Tibial nerve (tissue), 4 donors: ENCODE data around the gene ZNF474.

ENCODE experiments used
- CTCF ChIP-seq, 5 experiments: fragments of 200-600 bp in 3 of 5; fragments of 450-650 bp in 2 of 5; sonication (generic) in 3 of 5; IDR thresholded peaks; one replicate each; pipeline ENCODE4 v1.5.1; 2016 to 2019; ENCODE audit warnings: antibody characterized with exemption in 5 of 5, mild to moderate bottlenecking in 3 of 5, moderate library complexity in 2 of 5
- EP300 ChIP-seq, 2 donors: sonication (generic); formaldehyde crosslinking; IDR thresholded peaks; one replicate each; pipeline ENCODE4 v1.6.1; 2017; ENCODE audit warnings: antibody characterized with exemption in 2 of 2, mild to moderate bottlenecking in 1 of 2
- POLR2A ChIP-seq, 2 donors: fragments of 450-650 bp; IDR thresholded peaks; one replicate each; pipeline ENCODE4 v1.6.1; 2017; ENCODE audit warnings: antibody characterized with exemption in 2 of 2, mild to moderate bottlenecking in 2 of 2, moderate library complexity in 2 of 2

GRCh38 chr5:122201365-122201764 lies 72.0 kb downstream of the ZNF474 start:
- no peak for TF ChIP-seq CTCF (IDR thresholded peaks at IDR 0.05)
- no peak for TF ChIP-seq POLR2A (IDR thresholded peaks at IDR 0.05)
- no peak for TF ChIP-seq EP300 (IDR thresholded peaks at IDR 0.05)
